Neuronal stem cell (in vitro differentiated cells): ENCODE measurements around the gene JADE3.

ENCODE experiments used
- DNase-seq: peaks from one replicate; pipeline ENCODE4 v3.0.0-alpha.2; 2013; ENCODE audit warnings: low spot score
- H2AFZ ChIP-seq: one replicate; pipeline ENCODE4 v1.6.1; 2013; ENCODE audit warnings: mild to moderate bottlenecking, low read length, inconsistent platforms
- H2AK5ac ChIP-seq: 2 replicates; pipeline ENCODE4 v1.6.1; 2013; ENCODE audit warnings: low read depth, mild to moderate bottlenecking, inconsistent platforms, low read length, moderate library complexity, mixed read lengths
- H2BK120ac ChIP-seq: 2 replicates; pipeline ENCODE4 v1.6.1; 2013; ENCODE audit warnings: low read depth, mild to moderate bottlenecking, inconsistent platforms, low read length, moderate library complexity, mixed read lengths
- H2BK12ac ChIP-seq: one replicate; pipeline ENCODE4 v1.6.1; 2013; ENCODE audit warnings: low read length, inconsistent platforms
- H2BK15ac ChIP-seq: 2 replicates; pipeline ENCODE4 v1.6.1; 2013; ENCODE audit warnings: mild to moderate bottlenecking, low read length, inconsistent platforms, mixed read lengths
- H2BK5ac ChIP-seq: one replicate; pipeline ENCODE4 v1.6.1; 2013; ENCODE audit warnings: inconsistent platforms, mild to moderate bottlenecking, low read length, moderate library complexity
- H3K14ac ChIP-seq: one replicate; pipeline ENCODE4 v1.6.1; 2013; ENCODE audit warnings: low read length, inconsistent platforms
- H3K18ac ChIP-seq: 2 replicates; pipeline ENCODE4 v1.6.1; 2013; ENCODE audit warnings: low read length, inconsistent platforms
- H3K23ac ChIP-seq: 2 replicates; pipeline ENCODE4 v1.6.1; 2013; ENCODE audit warnings: low read depth, mild to moderate bottlenecking, mixed read lengths, low read length, inconsistent platforms; ENCODE audit not compliant: poor library complexity
- H3K27ac ChIP-seq: replicated peaks from 3 replicates; pipeline ENCODE4 v1.5.1; 2013; ENCODE audit warnings: low read length, inconsistent platforms
- H3K27me3 ChIP-seq, 3 experiments: 2 replicates each; pipeline ENCODE4 v1.6.1; 2013; ENCODE audit warnings: low read length in 3 of 3, mild to moderate bottlenecking in 2 of 3, inconsistent platforms in 1 of 3, low read depth in 1 of 3, mixed read lengths in 1 of 3, moderate library complexity in 1 of 3; ENCODE audit not compliant: control insufficient read depth in 3 of 3, insufficient read depth in 3 of 3
- H3K36me3 ChIP-seq, 2 donors: replicated peaks in 1 of 2; 2 replicates each; pipeline ENCODE4 v1.6.1; 2013; ENCODE audit warnings: low read length in 2 of 2; ENCODE audit not compliant: control insufficient read depth in 2 of 2, insufficient read depth in 2 of 2
- H3K4ac ChIP-seq: 2 replicates; pipeline ENCODE4 v1.6.1; 2013; ENCODE audit warnings: inconsistent platforms, mild to moderate bottlenecking, low read length, moderate library complexity
- H3K4me1 ChIP-seq, 2 donors: 1 replicate in 1 of 2; 2 replicates in 1 of 2; pipeline ENCODE4 v1.6.1; 2013; ENCODE audit warnings: low read length in 2 of 2, low read depth in 1 of 2; ENCODE audit not compliant: control insufficient read depth in 2 of 2, insufficient read depth in 1 of 2
- H3K4me2 ChIP-seq: one replicate; pipeline ENCODE4 v1.6.1; 2013; ENCODE audit warnings: mild to moderate bottlenecking, low read length, inconsistent platforms; ENCODE audit not compliant: insufficient read depth, poor library complexity, severe bottlenecking
- H3K4me3 ChIP-seq, 2 donors: 2 replicates each; pipeline ENCODE4 v1.5.1; 2013; ENCODE audit warnings: low read length in 2 of 2, mild to moderate bottlenecking in 2 of 2, inconsistent platforms in 1 of 2, moderate library complexity in 1 of 2
- H3K79me1 ChIP-seq: one replicate; pipeline ENCODE4 v1.6.1; 2013; ENCODE audit warnings: low read depth, mild to moderate bottlenecking, inconsistent platforms, low read length, moderate library complexity
- H3K9ac ChIP-seq: one replicate; pipeline ENCODE4 v1.6.1; 2013; ENCODE audit warnings: mild to moderate bottlenecking, low read depth, low read length, inconsistent platforms; ENCODE audit not compliant: poor library complexity
- H3K9me3 ChIP-seq, 2 donors: replicated peaks in 1 of 2; 2 replicates each; pipeline versions ENCODE3 to v1.6.1; 2013; ENCODE audit warnings: low read length in 2 of 2, mild to moderate bottlenecking in 2 of 2, inconsistent platforms in 1 of 2, low read depth in 1 of 2, mixed read lengths in 1 of 2, moderate library complexity in 1 of 2; ENCODE audit not compliant: control insufficient read depth in 2 of 2, insufficient read depth in 1 of 2
- H4K8ac ChIP-seq: one replicate; pipeline ENCODE4 v1.6.1; 2013; ENCODE audit warnings: low read depth, mild to moderate bottlenecking, inconsistent platforms, low read length, moderate library complexity
- H4K91ac ChIP-seq: one replicate; pipeline ENCODE4 v1.6.1; 2013; ENCODE audit warnings: low read length, low read depth, mild to moderate bottlenecking, inconsistent platforms; ENCODE audit not compliant: poor library complexity
- WGBS, 2 donors: extraction: QIAGEN DNeasy Blood & Tissue Kit; methylation state at CpG; one replicate each; pipeline ENCODE4 v1.1.7; 2013; ENCODE audit warnings: missing lambda C conversion rate in 2 of 2, mixed read lengths in 1 of 2; ENCODE audit not compliant: insufficient read length in 2 of 2, insufficient replicate concordance in 1 of 2; ENCODE audit errors: extremely low coverage in 2 of 2; 5-methylcytosine and 5-hydroxymethylcytosine counted together

Gene JADE3

DNA sequence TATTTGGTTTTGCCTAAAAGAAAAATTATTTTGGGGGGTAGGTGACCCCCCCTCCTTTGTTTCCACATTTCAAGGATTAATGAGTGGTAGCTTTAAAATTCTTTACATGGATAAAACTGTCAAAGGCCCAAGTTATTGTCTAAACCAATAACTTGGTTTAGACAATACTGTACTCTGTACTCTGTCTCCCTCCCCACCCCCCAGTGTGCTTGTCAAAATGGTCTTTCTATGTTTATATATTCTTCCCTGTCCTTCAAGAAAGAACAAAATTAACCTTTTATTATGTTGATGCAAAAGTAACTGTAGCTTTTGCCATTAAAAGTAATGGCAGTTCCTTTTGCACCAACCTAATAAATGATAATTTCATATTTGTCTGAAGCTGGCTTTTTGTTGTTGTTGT lies 156.5 kb downstream of the JADE3 start:
- no peak overlapping the region for H2BK5ac ChIP-seq
- H3K4me3 ChIP-seq, result no peak overlapping the region
- H3K27me3 ChIP-seq, result peaks cover 0 to 10% (median 0%) of the 10 kb centered on the region in 3 experiments
- no peak overlapping the region for H3K9ac ChIP-seq
- H3K4me1 ChIP-seq, result no peaks in the 10 kb centered on the region
- no peak overlapping the region for H3K14ac ChIP-seq
- H3K4ac ChIP-seq, result no peak overlapping the region
- H4K91ac ChIP-seq, result no peak overlapping the region
- no peak overlapping the region for H2AK5ac ChIP-seq
- no peak overlapping the region for H2AFZ ChIP-seq
- H2BK120ac ChIP-seq, result no peak overlapping the region
- no peaks in the 10 kb centered on the region for H3K9me3 ChIP-seq
- no peak overlapping the region for H3K23ac ChIP-seq
- H2BK12ac ChIP-seq, result no peak overlapping the region
- H2BK15ac ChIP-seq, result no peak overlapping the region
- no peaks in the 10 kb centered on the region for H3K79me1 ChIP-seq
- no peak for DNase-seq
- no peak overlapping the region for H3K27ac ChIP-seq
- H3K4me2 ChIP-seq, result no peak overlapping the region
- peaks cover 0 to 3% of the 10 kb centered on the region in 2 donors for H3K36me3 ChIP-seq
- H3K18ac ChIP-seq, result no peak overlapping the region
- H4K8ac ChIP-seq, result no peak overlapping the region

DNA sequence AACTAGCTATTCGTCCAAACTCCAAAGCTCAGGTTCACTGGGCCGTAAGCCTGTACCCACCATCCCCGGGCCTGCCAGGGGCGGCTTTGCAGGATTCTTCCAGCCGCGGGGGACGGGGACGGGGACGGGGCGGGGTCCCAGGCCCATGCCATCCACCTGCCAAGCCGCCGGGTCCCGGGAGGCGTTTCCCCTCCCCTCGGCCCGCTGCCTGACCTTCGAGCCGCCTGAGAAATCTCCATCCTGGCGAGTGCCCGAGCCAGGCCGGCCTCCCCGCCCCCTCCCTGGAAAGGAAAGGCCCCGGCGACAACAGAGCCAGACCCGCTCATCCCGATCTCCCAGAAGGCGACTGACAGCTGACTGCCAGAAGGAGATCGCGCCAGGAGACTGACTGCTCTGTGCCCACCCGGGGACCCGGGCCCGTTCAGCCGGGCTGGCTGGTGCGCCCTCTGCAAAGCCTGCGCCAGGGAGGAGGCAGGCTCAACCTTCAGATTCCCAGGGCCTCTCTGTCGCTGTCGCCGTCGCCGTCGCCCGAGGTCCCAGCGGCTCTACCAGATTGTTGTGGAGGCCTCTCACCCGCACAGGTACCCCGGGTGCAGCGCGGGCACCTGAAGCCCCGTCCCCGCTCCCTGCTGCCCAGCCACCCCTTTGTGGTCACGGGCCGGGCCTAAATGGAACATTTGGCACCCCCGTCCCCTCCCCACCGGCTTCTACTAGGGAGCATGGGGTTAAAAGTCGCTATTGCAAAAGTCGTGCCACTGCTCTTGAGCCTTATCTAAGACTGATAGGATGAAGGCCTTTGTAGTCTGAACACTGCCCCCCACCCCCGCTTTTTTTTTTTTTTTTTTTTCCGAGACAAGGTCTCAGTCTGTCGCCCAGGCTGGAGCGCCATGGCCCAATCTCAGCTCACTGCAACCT lies 166.2 kb downstream of the JADE3 start, which contains the start of gene RGN:
RGN (plus strand) TSS at position 315 of the 915 bp plus-strand sequence. CDS start 2,702 bp downstream, outside the sequence.
- peak; percentile 1 for DNase-seq
- no peak within 1 kb of the TSS for H2AK5ac ChIP-seq
- no CpG with 5 or more reads among the region's 59 CpGs for WGBS, 2 donors
- no peak within 1 kb of the TSS for H3K14ac ChIP-seq
- H2BK5ac ChIP-seq, result no peak within 1 kb of the TSS
- H3K36me3 ChIP-seq, result no peaks in the 10 kb centered on the region
- no peaks in the 10 kb centered on the region for H3K9me3 ChIP-seq
- H3K27ac ChIP-seq, result no peak within 1 kb of the TSS
- no peak within 1 kb of the TSS for H2BK120ac ChIP-seq
- H3K79me1 ChIP-seq, result no peaks in the 10 kb centered on the region
- H3K4me1 ChIP-seq, result no peaks in the 10 kb centered on the region
- no peak within 1 kb of the TSS for H3K23ac ChIP-seq
- no peak within 1 kb of the TSS for H2BK15ac ChIP-seq
- no peak within 1 kb of the TSS for H3K4me3 ChIP-seq
- H2AFZ ChIP-seq, result no peak within 1 kb of the TSS
- H3K4ac ChIP-seq, result no peak within 1 kb of the TSS
- no peak within 1 kb of the TSS for H3K9ac ChIP-seq
- H3K4me2 ChIP-seq, result peak within 1 kb of the TSS; percentile 45
- no peak within 1 kb of the TSS for H3K18ac ChIP-seq
- no peak within 1 kb of the TSS for H2BK12ac ChIP-seq
- no peak within 1 kb of the TSS for H4K91ac ChIP-seq
- H4K8ac ChIP-seq, result no peak within 1 kb of the TSS
- peaks cover 0 to 9% (median 0%) of the 10 kb centered on the region in 3 experiments for H3K27me3 ChIP-seq

DNA sequence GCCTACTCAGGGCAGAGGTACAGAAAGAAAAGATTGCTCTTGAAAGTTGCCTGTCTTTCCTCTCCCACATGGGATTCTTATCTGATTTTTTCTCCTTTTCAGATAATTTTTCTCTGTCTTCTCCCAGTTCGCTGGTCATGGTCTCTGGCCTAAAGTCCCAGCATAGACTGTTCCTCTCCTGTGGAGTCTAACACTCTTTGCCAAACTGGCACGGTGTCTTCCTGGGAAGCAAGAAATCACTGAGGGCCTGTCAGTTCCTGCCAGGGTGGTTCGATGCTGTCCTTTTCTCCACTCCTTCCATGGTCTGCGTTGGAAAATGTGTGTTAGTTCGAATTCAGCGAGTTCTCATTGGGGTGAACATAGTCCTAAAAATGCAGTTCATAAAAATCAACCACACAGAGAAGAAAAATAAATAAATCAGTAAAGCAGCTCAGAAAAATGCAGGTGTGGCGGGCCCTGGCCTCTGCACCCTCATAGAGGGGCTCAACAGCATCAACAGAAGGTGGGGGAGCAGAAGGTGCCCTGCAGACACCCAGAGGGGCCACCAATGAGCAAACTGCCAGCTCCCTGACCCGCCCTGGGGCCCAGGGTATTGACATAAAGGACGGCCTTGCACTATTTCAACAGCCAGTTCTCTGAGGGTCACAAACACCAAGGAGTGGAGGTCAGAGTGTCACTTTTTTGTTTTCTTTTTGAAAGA lies 168.1 kb downstream of the JADE3 start:
- no peak overlapping the region for H3K4ac ChIP-seq
- H3K79me1 ChIP-seq, result no peaks in the 10 kb centered on the region
- no peak overlapping the region for H2AK5ac ChIP-seq
- H3K9ac ChIP-seq, result no peak overlapping the region
- no peak overlapping the region for H2BK15ac ChIP-seq
- no peak overlapping the region for H4K91ac ChIP-seq
- no peak overlapping the region for H2BK12ac ChIP-seq
- H2AFZ ChIP-seq, result no peak overlapping the region
- H3K14ac ChIP-seq, result no peak overlapping the region
- no peak overlapping the region for H2BK120ac ChIP-seq
- H3K4me1 ChIP-seq, result no peaks in the 10 kb centered on the region
- no peak overlapping the region for H3K27ac ChIP-seq
- H3K23ac ChIP-seq, result no peak overlapping the region
- no peaks in the 10 kb centered on the region for H3K9me3 ChIP-seq
- H3K18ac ChIP-seq, result no peak overlapping the region
- no peak overlapping the region for H4K8ac ChIP-seq
- H2BK5ac ChIP-seq, result no peak overlapping the region
- H3K36me3 ChIP-seq, result no peaks in the 10 kb centered on the region
- no CpG with 5 or more reads among the region's 9 CpGs for WGBS, 2 donors
- H3K4me2 ChIP-seq, result no peak overlapping the region
- peaks cover 0 to 9% (median 0%) of the 10 kb centered on the region in 3 experiments for H3K27me3 ChIP-seq
- H3K4me3 ChIP-seq, result no peak overlapping the region
- no peak for DNase-seq

DNA sequence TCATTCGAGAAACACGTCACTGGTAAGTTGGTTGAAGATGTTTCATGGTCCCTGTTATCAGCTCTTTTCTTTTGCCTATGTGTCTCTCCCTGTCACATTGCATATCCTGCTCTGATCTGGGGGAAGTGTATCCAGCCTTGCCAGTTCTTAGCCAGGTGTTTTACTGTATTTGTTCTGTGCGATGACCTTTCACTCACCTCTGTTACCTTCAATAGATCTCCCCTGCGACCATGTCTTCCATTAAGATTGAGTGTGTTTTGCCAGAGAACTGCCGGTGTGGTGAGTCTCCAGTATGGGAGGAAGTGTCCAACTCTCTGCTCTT lies 168.7 kb downstream of the JADE3 start:
- H3K9ac ChIP-seq, result no peak overlapping the region
- H3K4ac ChIP-seq, result no peak overlapping the region
- H4K91ac ChIP-seq, result no peak overlapping the region
- H3K9me3 ChIP-seq, result no peaks in the 10 kb centered on the region
- H2BK5ac ChIP-seq, result no peak overlapping the region
- no peak overlapping the region for H2AFZ ChIP-seq
- H3K4me2 ChIP-seq, result no peak overlapping the region
- no peaks in the 10 kb centered on the region for H3K36me3 ChIP-seq
- no peaks in the 10 kb centered on the region for H3K4me1 ChIP-seq
- no CpG with 5 or more reads among the region's 5 CpGs for WGBS, 2 donors
- H3K79me1 ChIP-seq, result no peaks in the 10 kb centered on the region
- no peak overlapping the region for H3K27ac ChIP-seq
- H3K23ac ChIP-seq, result no peak overlapping the region
- no peak overlapping the region for H2BK12ac ChIP-seq
- H4K8ac ChIP-seq, result no peak overlapping the region
- H2AK5ac ChIP-seq, result no peak overlapping the region
- H3K27me3 ChIP-seq, result peaks cover 0 to 9% (median 0%) of the 10 kb centered on the region in 3 experiments
- no peak for DNase-seq
- no peak overlapping the region for H2BK15ac ChIP-seq
- H2BK120ac ChIP-seq, result no peak overlapping the region
- no peak overlapping the region for H3K4me3 ChIP-seq
- no peak overlapping the region for H3K14ac ChIP-seq
- H3K18ac ChIP-seq, result no peak overlapping the region
